ENCODE results near the gene KLLN. TPM values are rescaled to one million over a fixed set of nuclear protein-coding genes. Genes with fewer than 3 reads are reported as not detected.

KLLN gene
- total RNA-seq = 0.13 and 0.49 TPM in 2 replicates

DNA sequence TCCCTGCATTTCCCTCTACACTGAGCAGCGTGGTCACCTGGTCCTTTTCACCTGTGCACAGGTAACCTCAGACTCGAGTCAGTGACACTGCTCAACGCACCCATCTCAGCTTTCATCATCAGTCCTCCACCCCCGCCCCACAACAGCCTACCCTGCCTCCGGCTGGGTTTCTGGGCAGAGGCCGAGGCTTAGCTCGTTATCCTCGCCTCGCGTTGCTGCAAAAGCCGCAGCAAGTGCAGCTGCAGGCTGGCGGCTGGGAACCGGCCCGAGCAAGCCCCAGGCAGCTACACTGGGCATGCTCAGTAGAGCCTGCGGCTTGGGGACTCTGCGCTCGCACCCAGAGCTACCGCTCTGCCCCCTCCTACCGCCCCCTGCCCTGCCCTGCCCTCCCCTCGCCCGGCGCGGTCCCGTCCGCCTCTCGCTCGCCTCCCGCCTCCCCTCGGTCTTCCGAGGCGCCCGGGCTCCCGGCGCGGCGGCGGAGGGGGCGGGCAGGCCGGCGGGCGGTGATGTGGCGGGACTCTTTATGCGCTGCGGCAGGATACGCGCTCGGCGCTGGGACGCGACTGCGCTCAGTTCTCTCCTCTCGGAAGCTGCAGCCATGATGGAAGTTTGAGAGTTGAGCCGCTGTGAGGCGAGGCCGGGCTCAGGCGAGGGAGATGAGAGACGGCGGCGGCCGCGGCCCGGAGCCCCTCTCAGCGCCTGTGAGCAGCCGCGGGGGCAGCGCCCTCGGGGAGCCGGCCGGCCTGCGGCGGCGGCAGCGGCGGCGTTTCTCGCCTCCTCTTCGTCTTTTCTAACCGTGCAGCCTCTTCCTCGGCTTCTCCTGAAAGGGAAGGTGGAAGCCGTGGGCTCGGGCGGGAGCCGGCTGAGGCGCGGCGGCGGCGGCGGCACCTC, at the start of gene KLLN, which contains the start of gene PTEN:
Gene KLLN (minus strand): TSS at position 481 of the 891 bp plus-strand sequence. CDS start 1,046 bp downstream, outside the sequence.
Gene PTEN (plus strand): TSS at position 573 of the 891 bp plus-strand sequence. CDS start 845 bp downstream, outside the sequence.

GRCh38 chr10:87817609-87818504, 45.5 kb downstream of the KLLN start, which contains the start of gene ATAD1:
TSS of gene ATAD1 (minus strand) at chr10:87818226. CDS start at chr10:87814599, 3,627 bp downstream.

Other genes starting within 250 kb of the KLLN start
- gene PAPSS2, start 203.7 kb downstream of the KLLN start, total RNA-seq = 13.7 and 33.9 TPM in 2 replicates
- gene ATAD1, start 45.3 kb downstream of the KLLN start, total RNA-seq = 16.8 and 22.7 TPM in 2 replicates
- 21.7 and 35.9 TPM in 2 replicates for gene PTEN, start 92 bp upstream of the KLLN start, total RNA-seq

Measured in mesangial cell (primary cell).